Endothelial cell of umbilical vein (primary cell): ENCODE data around the gene AQP7.

Experiments
- CTCF ChIP-seq, 2 donors: IDR thresholded peaks; 1 replicate in 1 of 2; 2 replicates in 1 of 2; pipeline ENCODE4 v1.5.1; 2011; ENCODE audit warnings: low read length in 2 of 2, mild to moderate bottlenecking in 2 of 2, moderate library complexity in 2 of 2, control low read depth in 1 of 2, inconsistent platforms in 1 of 2, low read depth in 1 of 2; ENCODE audit not compliant: insufficient read depth in 1 of 2; ENCODE audit errors: extremely low read depth in 1 of 2
- POLR2A ChIP-seq: IDR thresholded peaks from 2 replicates; pipeline ENCODE4 v1.6.1; 2012; ENCODE audit warnings: low read depth, mild to moderate bottlenecking, control low read depth, low read length

GRCh38 chr9:33445389-33446239, 43.2 kb upstream of the AQP7 start:
- TF ChIP-seq POLR2A, result no peak
- TF ChIP-seq CTCF (IDR thresholded peaks at IDR 0.05; ENCODE audit: extremely low read depth in 1 of 2, insufficient read depth in 1 of 2, low read depth in 1 of 2, low read length in 2 of 2), result no peak
